Endothelial cell (in vitro differentiated cells): ENCODE data around the gene CRIP2. TPM values are rescaled to one million over a fixed set of nuclear protein-coding genes. Genes with fewer than 3 reads are reported as not detected.

Experiments
- DNase-seq: peaks from one replicate; pipeline ENCODE4 v3.0.0; 2021; ENCODE audit warnings: low spot score
- H3K27ac Mint-ChIP-seq: one replicate; pipeline ENCODE4 v1.8.0; 2021; ENCODE audit warnings: mixed read lengths, inconsistent platforms; ENCODE audit not compliant: unreplicated experiment
- H3K27me3 Mint-ChIP-seq: one replicate; pipeline ENCODE4 v1.8.0; 2021; ENCODE audit warnings: mild to moderate bottlenecking, moderate library complexity, mixed read lengths, inconsistent platforms; ENCODE audit not compliant: unreplicated experiment
- H3K36me3 Mint-ChIP-seq: one replicate; pipeline ENCODE4 v1.8.0; 2021; ENCODE audit warnings: mild to moderate bottlenecking, low read depth, mixed read lengths, inconsistent platforms; ENCODE audit not compliant: unreplicated experiment
- H3K4me1 Mint-ChIP-seq: one replicate; pipeline ENCODE4 v1.8.0; 2021; ENCODE audit warnings: mild to moderate bottlenecking, mixed read lengths, inconsistent platforms; ENCODE audit not compliant: unreplicated experiment
- H3K4me3 Mint-ChIP-seq: one replicate; pipeline ENCODE4 v1.8.0; 2021; ENCODE audit warnings: mild to moderate bottlenecking, mixed read lengths, inconsistent platforms; ENCODE audit not compliant: unreplicated experiment
- H3K9me3 Mint-ChIP-seq: one replicate; pipeline ENCODE4 v1.8.0; 2021; ENCODE audit warnings: mixed read lengths, inconsistent platforms; ENCODE audit not compliant: unreplicated experiment
- total RNA-seq: library from RNA; stranded (reverse); fragmentation: NEBNext Ultra II Directional; extraction: Animal tissue kit (Norgen Biotek cat#: 25700); gene quantifications from one replicate; pipeline ENCODE4 v1.2.1, GENCODE V29; 2021; ENCODE audit not compliant: unreplicated experiment
- TF ChIP-seq, protein P1 (sequence below): fragments of 200-600 bp; sonication (generic); IDR thresholded peaks from one replicate; pipeline ENCODE4 v1.5.0; 2021; ENCODE audit warnings: antibody characterized with exemption; ENCODE audit not compliant: unreplicated experiment

The CRIP2 gene
- total RNA-seq, 1 donor from 2014 or later, result 67.4 TPM

DNA sequence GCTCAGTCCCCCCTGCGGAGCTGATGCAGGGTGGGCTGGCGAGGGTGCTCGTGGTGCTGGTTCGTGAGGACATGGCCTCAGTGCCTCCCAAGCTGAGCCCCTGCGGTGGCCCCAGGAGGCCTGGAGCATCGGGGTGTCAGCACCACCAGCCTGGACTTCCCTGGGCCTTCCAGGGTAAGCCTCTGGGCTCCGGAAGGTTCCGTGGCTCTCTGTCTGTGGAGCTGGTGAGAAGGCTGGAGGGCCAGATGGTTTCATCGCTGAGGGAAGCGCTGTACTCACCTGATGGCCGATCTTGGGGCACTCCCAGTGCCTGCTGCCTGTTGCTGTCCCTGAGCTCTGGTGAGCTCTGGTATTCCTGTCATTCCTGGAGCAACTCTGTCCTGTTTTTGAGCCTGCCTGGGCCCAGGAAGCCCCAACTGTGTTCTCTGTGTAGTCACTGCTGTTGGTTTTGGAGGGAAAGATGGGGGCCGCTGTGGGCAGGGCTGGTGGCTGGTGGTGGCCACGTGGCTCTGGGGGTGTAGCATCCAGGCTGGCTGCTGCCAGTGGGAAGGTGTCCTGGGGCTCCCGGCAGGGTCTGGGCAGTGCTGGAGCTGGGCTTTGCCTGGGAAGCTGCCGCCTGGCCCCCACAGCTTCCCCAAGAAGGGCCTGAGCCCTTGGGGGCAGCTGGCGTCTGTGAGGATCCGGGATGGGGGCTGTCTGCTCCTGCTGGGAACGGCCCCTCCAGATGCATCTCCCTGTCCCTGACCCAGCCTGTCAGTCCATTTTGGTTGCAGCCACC lies 36.7 kb upstream of the CRIP2 start:
- peaks cover 18% of the 10 kb centered on the region for H3K36me3 Mint-ChIP-seq
- DNase-seq, result no peak
- H3K9me3 Mint-ChIP-seq, result no peaks in the 10 kb centered on the region
- no peak overlapping the region for H3K4me3 Mint-ChIP-seq
- TF ChIP-seq, protein P1, sequence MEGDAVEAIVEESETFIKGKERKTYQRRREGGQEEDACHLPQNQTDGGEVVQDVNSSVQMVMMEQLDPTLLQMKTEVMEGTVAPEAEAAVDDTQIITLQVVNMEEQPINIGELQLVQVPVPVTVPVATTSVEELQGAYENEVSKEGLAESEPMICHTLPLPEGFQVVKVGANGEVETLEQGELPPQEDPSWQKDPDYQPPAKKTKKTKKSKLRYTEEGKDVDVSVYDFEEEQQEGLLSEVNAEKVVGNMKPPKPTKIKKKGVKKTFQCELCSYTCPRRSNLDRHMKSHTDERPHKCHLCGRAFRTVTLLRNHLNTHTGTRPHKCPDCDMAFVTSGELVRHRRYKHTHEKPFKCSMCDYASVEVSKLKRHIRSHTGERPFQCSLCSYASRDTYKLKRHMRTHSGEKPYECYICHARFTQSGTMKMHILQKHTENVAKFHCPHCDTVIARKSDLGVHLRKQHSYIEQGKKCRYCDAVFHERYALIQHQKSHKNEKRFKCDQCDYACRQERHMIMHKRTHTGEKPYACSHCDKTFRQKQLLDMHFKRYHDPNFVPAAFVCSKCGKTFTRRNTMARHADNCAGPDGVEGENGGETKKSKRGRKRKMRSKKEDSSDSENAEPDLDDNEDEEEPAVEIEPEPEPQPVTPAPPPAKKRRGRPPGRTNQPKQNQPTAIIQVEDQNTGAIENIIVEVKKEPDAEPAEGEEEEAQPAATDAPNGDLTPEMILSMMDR, result no peak
- no peaks in the 10 kb centered on the region for H3K4me1 Mint-ChIP-seq
- H3K27me3 Mint-ChIP-seq, result peaks cover 8% of the 10 kb centered on the region
- H3K27ac Mint-ChIP-seq, result no peak overlapping the region

DNA sequence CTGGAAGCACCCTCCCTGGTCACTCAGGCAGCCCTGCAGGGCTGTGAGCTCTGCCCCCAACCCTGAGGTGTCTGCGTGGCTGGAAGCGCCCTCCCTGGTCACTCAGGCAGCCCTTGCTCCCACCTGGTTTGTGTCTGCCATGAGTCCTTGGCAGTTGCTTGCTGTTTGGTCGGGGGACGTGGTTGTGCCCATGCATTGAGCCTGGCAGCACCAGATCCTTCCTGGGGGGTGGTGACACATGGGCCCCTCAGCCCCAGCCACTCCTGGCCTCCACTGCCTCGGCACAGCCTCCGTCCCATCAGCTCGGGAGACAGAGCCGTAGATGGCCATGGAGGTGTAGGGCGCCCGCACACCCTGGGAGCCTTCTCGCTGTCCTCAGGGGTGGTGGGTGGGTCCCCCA lies 35.4 kb upstream of the CRIP2 start:
- Mint-ChIP-seq H3K36me3 (peaks cover 18% of the 10 kb centered on the region), H3K27ac (no peak overlapping the region), H3K4me3 (no peak overlapping the region), H3K27me3 (peaks cover 8% of the 10 kb centered on the region), H3K9me3 (no peaks in the 10 kb centered on the region), H3K4me1 (no peaks in the 10 kb centered on the region)
- TF ChIP-seq, protein P1, result no peak
- DNase-seq, result no peak

DNA sequence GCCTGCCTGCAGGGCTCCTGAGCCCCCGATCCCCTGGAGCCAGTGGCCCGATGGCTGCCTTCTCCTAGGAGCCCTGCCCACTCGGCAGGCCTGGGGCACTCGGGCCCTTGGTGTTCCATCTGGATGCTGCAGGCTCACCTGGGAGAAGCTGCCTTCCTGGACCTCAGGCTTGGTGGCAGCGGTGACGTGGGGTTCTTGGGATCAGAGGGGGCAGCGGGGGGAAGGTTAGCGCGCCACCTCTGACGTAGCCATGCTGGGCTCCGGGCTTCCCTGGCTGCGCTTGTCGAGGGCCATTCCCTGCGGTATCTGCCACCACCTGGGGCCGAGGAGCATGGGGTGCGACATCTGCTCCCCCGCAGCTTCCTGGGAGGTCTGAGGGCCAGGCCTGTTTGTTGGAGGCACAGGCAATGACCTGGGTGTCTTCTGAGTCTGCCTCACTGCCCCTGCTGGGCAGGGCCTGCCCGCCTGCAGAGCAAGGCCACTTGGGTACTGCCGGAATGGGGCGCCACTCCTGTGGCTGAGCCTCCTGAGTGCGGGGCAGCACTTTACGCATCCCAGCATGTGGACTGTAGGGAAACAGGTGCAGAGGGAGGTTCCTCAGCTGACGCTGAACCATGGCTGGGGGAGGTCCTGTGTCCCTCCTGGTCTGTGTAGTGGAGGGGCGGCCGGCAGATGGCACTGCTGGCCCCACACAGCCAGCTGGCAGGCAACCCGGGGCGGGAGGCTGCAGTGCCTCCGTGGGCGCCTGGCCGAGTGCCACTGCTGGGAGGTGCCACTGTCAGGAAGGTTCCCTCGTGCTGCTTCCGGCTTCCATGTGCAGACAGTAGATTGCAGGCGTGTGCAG lies 34.7 kb upstream of the CRIP2 start:
- no peak overlapping the region for H3K27ac Mint-ChIP-seq

DNA sequence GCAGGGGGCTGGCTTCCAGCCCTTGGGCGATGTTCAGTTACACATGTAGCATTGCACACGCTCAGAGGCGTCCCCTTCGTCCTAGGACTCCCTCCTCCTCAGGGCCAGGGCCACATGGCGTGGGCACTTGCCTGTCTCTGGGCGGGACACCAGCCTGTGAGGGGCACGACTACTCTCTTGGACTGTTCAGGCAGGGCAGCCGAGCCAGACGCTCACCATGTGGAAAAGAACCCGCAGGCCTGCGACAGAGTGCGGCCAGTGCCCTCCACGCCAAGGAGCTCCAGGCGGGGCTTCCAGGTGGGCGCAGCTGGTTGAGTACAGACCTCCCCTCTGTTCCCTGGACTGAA lies 34.1 kb upstream of the CRIP2 start:
- Mint-ChIP-seq H3K27me3 (peaks cover 10% of the 10 kb centered on the region), H3K27ac (no peak overlapping the region), H3K4me3 (no peak overlapping the region), H3K4me1 (no peaks in the 10 kb centered on the region), H3K36me3 (peaks cover 16% of the 10 kb centered on the region), H3K9me3 (no peaks in the 10 kb centered on the region)
- no peak for DNase-seq
- TF ChIP-seq, protein P1, result no peak

More for the DNA sequence above, 34.7 kb upstream of the CRIP2 start:
- peaks cover 18% of the 10 kb centered on the region for H3K36me3 Mint-ChIP-seq
- H3K4me1 Mint-ChIP-seq, result no peaks in the 10 kb centered on the region
- no peak for DNase-seq
- peaks cover 10% of the 10 kb centered on the region for H3K27me3 Mint-ChIP-seq
- TF ChIP-seq, protein P1, result no peak
- no peak overlapping the region for H3K4me3 Mint-ChIP-seq
- no peaks in the 10 kb centered on the region for H3K9me3 Mint-ChIP-seq

DNA sequence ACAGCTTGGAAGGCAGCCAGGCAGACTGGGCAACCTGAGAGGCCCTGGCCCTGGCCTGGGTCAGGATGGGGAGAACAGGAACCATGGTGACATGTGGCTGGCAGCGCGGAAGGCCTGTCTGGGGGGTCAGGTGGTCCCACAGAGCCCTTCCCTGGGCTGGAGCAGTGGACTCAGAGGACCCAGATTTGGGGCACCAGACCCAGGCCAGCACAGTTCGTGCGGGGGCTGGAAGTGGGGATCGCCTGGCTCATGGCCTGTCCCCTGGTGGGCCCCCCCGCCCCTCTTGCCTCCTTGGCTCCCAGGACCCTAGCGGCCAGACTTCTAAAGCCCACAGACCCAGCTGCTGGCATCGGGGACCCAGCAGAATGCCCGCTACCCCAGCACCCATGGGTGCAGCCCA lies 33.6 kb upstream of the CRIP2 start:
- Mint-ChIP-seq H3K36me3 (peaks cover 15% of the 10 kb centered on the region), H3K27ac (no peak overlapping the region), H3K4me3 (no peak overlapping the region), H3K4me1 (no peaks in the 10 kb centered on the region), H3K27me3 (peaks cover 10% of the 10 kb centered on the region), H3K9me3 (no peaks in the 10 kb centered on the region)
- TF ChIP-seq, protein P1, result no peak
- no peak for DNase-seq
